HUES64 (cell line): Measurements from ENCODE around the gene SYNRG.
A peak's percentile ranks its signal among the peaks of the same experiment; 100 is the strongest.

Source experiments
- H3K27ac ChIP-seq: 2 replicates; pipeline ENCODE4 v1.7.0; 2013; ENCODE audit warnings: low read depth, low read length, inconsistent platforms
- H3K27me3 ChIP-seq: 2 replicates; pipeline ENCODE4 v1.6.1; 2013; ENCODE audit warnings: mild to moderate bottlenecking, low read length; ENCODE audit not compliant: insufficient read depth
- H3K36me3 ChIP-seq: 2 replicates; pipeline ENCODE4 v1.6.1; 2013; ENCODE audit warnings: mild to moderate bottlenecking, low read length; ENCODE audit not compliant: insufficient read depth
- H3K4me1 ChIP-seq: 2 replicates; pipeline ENCODE4 v1.6.1; 2013; ENCODE audit warnings: mild to moderate bottlenecking, low read length, moderate library complexity; ENCODE audit not compliant: insufficient read depth
- H3K4me3 ChIP-seq: 2 replicates; pipeline ENCODE4 v1.5.1; 2013; ENCODE audit warnings: mild to moderate bottlenecking, low read length, moderate library complexity
- H3K9ac ChIP-seq: 2 replicates; pipeline ENCODE4 v1.6.1; 2013; ENCODE audit warnings: mild to moderate bottlenecking, low read depth, low read length
- H3K9me3 ChIP-seq: 2 replicates; pipeline ENCODE4 v1.6.1; 2013; ENCODE audit warnings: low read depth, low read length; ENCODE audit not compliant: insufficient read depth
- WGBS: fragments of 150-250, 120-280 bp; methylation state at CpG from one replicate; pipeline ENCODE4 v1.1.7; 2013; ENCODE audit warnings: missing lambda C conversion rate; 5-methylcytosine and 5-hydroxymethylcytosine counted together

The SYNRG gene

DNA sequence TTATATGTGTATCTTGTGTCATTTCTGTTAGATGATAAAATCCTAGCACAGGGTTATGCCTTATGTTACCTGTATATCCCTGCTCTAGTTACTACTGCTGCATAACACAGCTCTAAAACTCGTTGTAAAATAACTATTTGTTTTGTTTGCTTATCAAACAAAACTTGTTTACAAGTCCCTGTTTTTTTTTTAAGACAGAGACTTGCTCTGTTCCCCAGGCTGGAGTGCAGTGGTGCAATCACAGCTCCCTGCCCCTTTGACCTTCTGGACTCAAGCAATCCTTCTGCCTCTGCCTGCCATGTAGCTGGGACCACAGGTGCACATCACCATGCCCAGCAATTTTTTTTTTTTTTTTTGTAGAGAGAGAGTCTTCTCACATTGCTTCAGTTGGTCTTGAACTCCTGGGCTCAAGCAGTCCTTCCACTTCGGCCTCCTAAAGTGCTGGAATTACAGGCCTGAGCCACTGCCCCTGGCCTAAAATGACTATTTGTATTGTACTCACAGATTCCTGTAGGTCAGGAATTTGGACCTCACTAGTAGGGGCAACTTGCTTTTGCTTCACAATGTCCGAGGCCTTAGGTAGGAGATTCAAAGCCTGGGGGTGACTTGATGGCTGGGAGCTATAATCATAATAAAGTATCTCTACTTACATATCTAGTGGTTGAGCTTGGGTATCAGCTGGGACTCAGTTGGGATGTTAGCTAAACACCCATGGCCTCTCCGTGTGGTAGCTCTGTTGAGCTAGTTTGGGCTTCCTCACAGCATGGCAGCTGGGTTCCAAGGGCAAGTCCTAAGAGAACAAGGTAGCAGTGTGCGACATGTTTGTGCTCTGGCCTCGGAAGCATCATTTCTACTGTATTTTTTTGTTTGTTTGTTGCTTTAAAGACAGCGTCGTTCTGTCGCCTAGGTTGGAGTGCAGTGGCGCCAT, 106.9 kb downstream of the SYNRG start:
- H3K27ac ChIP-seq, result no peak overlapping the region
- no peaks in the 10 kb centered on the region for H3K9me3 ChIP-seq

GRCh38 chr17:37500378-37500777, 108.8 kb downstream of the SYNRG start:
- Histone ChIP-seq H3K9ac (no peak overlapping the region), H3K4me1 (peaks cover under 1% of the 10 kb centered on the region; the same call in 1 of the 2 replicates), H3K4me3 (no peak overlapping the region), H3K27me3 (no peaks in the 10 kb centered on the region), H3K27ac (no peak overlapping the region), H3K9me3 (no peaks in the 10 kb centered on the region), H3K36me3 (no peaks in the 10 kb centered on the region)

More for the DNA sequence above, 106.9 kb downstream of the SYNRG start:
- no peak overlapping the region for H3K4me3 ChIP-seq
- no peak overlapping the region for H3K9ac ChIP-seq
- H3K36me3 ChIP-seq, result no peaks in the 10 kb centered on the region
- WGBS, result 94% methylated on average over 9 of the region's 10 CpGs
- H3K4me1 ChIP-seq, result no peaks in the 10 kb centered on the region
- H3K27me3 ChIP-seq, result no peaks in the 10 kb centered on the region

GRCh38 chr17:37494971-37495370, 114.2 kb downstream of the SYNRG start:
- H3K27me3 ChIP-seq, result peaks cover 6% of the 10 kb centered on the region; the same call in 1 of the 2 replicates
- no peaks in the 10 kb centered on the region for H3K9me3 ChIP-seq
- no peak overlapping the region for H3K27ac ChIP-seq
- H3K9ac ChIP-seq, result peak overlapping the region; percentile 22; the same call in 1 of the 2 replicates
- H3K4me1 ChIP-seq, result peaks cover 32% of the 10 kb centered on the region
- H3K36me3 ChIP-seq, result no peaks in the 10 kb centered on the region
- 45% methylated on average over 8 of the region's 8 CpGs for WGBS
- no peak overlapping the region for H3K4me3 ChIP-seq

DNA sequence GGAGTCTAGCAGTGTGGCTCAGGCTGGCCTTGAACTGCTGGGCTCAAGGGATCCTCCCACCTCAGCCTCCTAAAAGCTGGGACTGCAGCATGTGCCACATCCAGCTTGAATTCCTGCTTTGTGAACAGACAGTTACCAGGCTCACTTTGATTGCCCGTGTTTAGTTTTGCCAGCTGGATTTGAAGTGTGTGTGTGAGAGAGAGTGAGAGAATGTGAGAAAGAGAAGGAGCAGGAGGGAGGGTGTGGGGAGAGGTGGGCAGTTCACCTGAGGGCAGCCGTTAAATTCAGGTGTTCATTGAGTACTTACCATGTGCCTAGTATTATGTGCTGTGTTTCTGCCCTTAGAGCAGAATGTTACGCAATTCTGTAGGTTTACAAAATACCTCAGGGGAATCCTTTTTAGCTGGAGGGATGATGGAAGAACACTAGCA, 114.8 kb downstream of the SYNRG start:
- Histone ChIP-seq H3K27ac (no peak overlapping the region), H3K4me1 (peaks cover 32% of the 10 kb centered on the region)
- 82% methylated on average over 3 of the region's 3 CpGs for WGBS

GRCh38 chr17:37493249-37494027, 115.8 kb downstream of the SYNRG start:
- H3K27me3 ChIP-seq, result peaks cover 6% of the 10 kb centered on the region
- WGBS, result no CpG with 5 or more reads among the region's 2 CpGs
- no peak overlapping the region for H3K27ac ChIP-seq
- H3K36me3 ChIP-seq, result no peaks in the 10 kb centered on the region
- no peaks in the 10 kb centered on the region for H3K9me3 ChIP-seq
- H3K9ac ChIP-seq, result no peak overlapping the region
- peaks cover 35% of the 10 kb centered on the region for H3K4me1 ChIP-seq
- H3K4me3 ChIP-seq, result no peak overlapping the region

More for the DNA sequence above, 114.8 kb downstream of the SYNRG start:
- H3K36me3 ChIP-seq, result no peaks in the 10 kb centered on the region
- H3K9ac ChIP-seq, result no peak overlapping the region
- peaks cover 6% of the 10 kb centered on the region; the same call in 1 of the 2 replicates for H3K27me3 ChIP-seq
- H3K9me3 ChIP-seq, result no peaks in the 10 kb centered on the region
- H3K4me3 ChIP-seq, result no peak overlapping the region

DNA sequence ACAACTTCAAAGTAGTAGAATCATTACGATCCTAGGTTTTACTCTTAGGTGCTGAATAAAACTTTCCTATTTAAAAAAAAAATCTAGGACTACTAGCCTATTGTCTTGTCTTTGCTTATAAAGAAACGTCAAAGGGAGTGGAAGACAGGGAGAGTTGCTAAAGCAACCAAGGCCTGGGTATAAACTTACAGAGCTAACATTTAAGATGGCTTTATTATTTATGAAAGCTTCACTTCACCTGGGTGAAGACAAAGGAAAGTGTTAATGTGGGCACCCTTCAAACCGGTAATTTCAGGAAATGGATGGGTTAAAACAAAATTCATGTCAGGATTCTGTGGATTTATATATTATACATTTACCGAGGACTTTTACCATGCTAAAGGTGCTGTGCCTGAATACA, 117.1 kb downstream of the SYNRG start:
- Histone ChIP-seq H3K9ac (no peak overlapping the region; the same call in 1 of the 2 replicates), H3K4me3 (peak overlapping the region; percentile 62; the same call in 1 of the 2 replicates), H3K27ac (no peak overlapping the region), H3K9me3 (no peaks in the 10 kb centered on the region), H3K27me3 (peaks cover 6% of the 10 kb centered on the region), H3K4me1 (peaks cover 44% of the 10 kb centered on the region), H3K36me3 (no peaks in the 10 kb centered on the region)
- WGBS, result 59% methylated on average over 4 of the region's 4 CpGs

- 8% methylated on average over 24 of the region's 24 CpGs for WGBS
- Histone ChIP-seq H3K9me3 (no peaks in the 10 kb centered on the region), H3K4me1 (peaks cover 44% of the 10 kb centered on the region), H3K4me3 (peak overlapping the region; percentile 62), H3K36me3 (no peaks in the 10 kb centered on the region), H3K27ac (peak overlapping the region; percentile 46; the same call in 1 of the 2 replicates), H3K9ac (peak overlapping the region; percentile 28; the same call in 1 of the 2 replicates), H3K27me3 (peaks cover 6% of the 10 kb centered on the region)
Measured at GRCh38 chr17:37490638-37491614, 118.3 kb downstream of the SYNRG start.

- H3K4me3 ChIP-seq, result peak overlapping the region; percentile 62
- H3K9ac ChIP-seq, result peak overlapping the region; percentile 28; the same call in 1 of the 2 replicates
- H3K27me3 ChIP-seq, result peaks cover 6% of the 10 kb centered on the region
- H3K36me3 ChIP-seq, result no peaks in the 10 kb centered on the region
- no peaks in the 10 kb centered on the region for H3K9me3 ChIP-seq
- peaks cover 41% of the 10 kb centered on the region for H3K4me1 ChIP-seq
- no peak overlapping the region for H3K27ac ChIP-seq
- under 1% methylated on average over 56 of the region's 56 CpGs for WGBS
Measured at GRCh38 chr17:37490022-37490587, 119.1 kb downstream of the SYNRG start.

- Histone ChIP-seq H3K4me1 (peaks cover 33% of the 10 kb centered on the region), H3K27me3 (peaks cover 6% of the 10 kb centered on the region), H3K9ac (peak within 1 kb of the TSS; percentile 67), H3K27ac (peak within 1 kb of the TSS; percentile 72), H3K4me3 (peak within 1 kb of the TSS; percentile 65), H3K9me3 (no peaks in the 10 kb centered on the region), H3K36me3 (no peaks in the 10 kb centered on the region)
- under 1% methylated on average over 89 of the region's 100 CpGs for WGBS
Measured at GRCh38 chr17:37489197-37490001, 119.8 kb downstream of the SYNRG start, which contains the start of gene DUSP14. TSS of gene DUSP14 (plus strand) at chr17:37489891. CDS start at chr17:37512273, 22,382 bp downstream.
